ENCODE data around the gene BCAS2. TPM values are rescaled to one million over a fixed set of nuclear protein-coding genes. Genes with fewer than 3 reads are reported as not detected.
"Not testable (repeated sequence)": the region's sequence is repeated elsewhere in the genome, so short reads cannot be mapped to it uniquely, and the experiment has no call there.

The BCAS2 gene
- total RNA-seq, 1 experiment from 2014 or later, result 30.7 TPM

- CTCF ChIA-PET, result interaction anchor here (0.7 kb wide), 1 partner anchor 75 kb away, joined by 3 read pairs; no protein-coding TSS in a partner anchor
- no peaks in the 10 kb centered on the region for H3K27me3 Mint-ChIP-seq (ENCODE audit: unreplicated experiment)
- H3K4me1 Mint-ChIP-seq (ENCODE audit: low read depth, unreplicated experiment), result peaks cover 20% of the 10 kb centered on the region
- no peak for DNase-seq
- BruUV-seq (replicated peaks), result no TSS peak
- no peak overlapping the region for H3K27ac Mint-ChIP-seq (ENCODE audit: unreplicated experiment)
- intact Hi-C loops (cut with micrococcal nuclease; ENCODE audit: unreplicated experiment), result no loop called here
- H3K9me3 Mint-ChIP-seq (ENCODE audit: low read depth, unreplicated experiment), result no peaks in the 10 kb centered on the region
- no peak overlapping the region for H3K4me3 Mint-ChIP-seq (ENCODE audit: low read depth, unreplicated experiment)
- H3K36me3 Mint-ChIP-seq (ENCODE audit: insufficient read depth, unreplicated experiment), result peaks cover 18% of the 10 kb centered on the region
- TF ChIP-seq CTCF (IDR thresholded peaks at IDR 0.05; ENCODE audit: unreplicated experiment), result no peak
Observed at GRCh38 chr1:114585231-114585630, 3.8 kb upstream of the BCAS2 start.

GRCh38 chr1:114574365-114574764, 7.0 kb downstream of the BCAS2 start:
- Mint-ChIP-seq H3K36me3 (ENCODE audit: insufficient read depth, unreplicated experiment) (peaks cover 5% of the 10 kb centered on the region), H3K27ac (ENCODE audit: unreplicated experiment) (no peak overlapping the region), H3K27me3 (ENCODE audit: unreplicated experiment) (no peaks in the 10 kb centered on the region), H3K4me1 (ENCODE audit: low read depth, unreplicated experiment) (no peaks in the 10 kb centered on the region), H3K4me3 (ENCODE audit: low read depth, unreplicated experiment) (no peak overlapping the region), H3K9me3 (ENCODE audit: low read depth, unreplicated experiment) (no peaks in the 10 kb centered on the region)
- no TSS peak for BruUV-seq (replicated peaks)
- intact Hi-C loops (cut with micrococcal nuclease; ENCODE audit: unreplicated experiment), result no loop called here
- TF ChIP-seq CTCF (IDR thresholded peaks at IDR 0.05; ENCODE audit: unreplicated experiment), result no peak
- CTCF ChIA-PET, result interaction anchor here (0.7 kb wide), 1 partner anchor 898 kb away, joined by 4 read pairs; no protein-coding TSS in a partner anchor
- DNase-seq, result no peak

GRCh38 chr1:114564141-114564540, 17.3 kb downstream of the BCAS2 start:
- DNase-seq, result no peak
- BruUV-seq (replicated peaks), result no TSS peak
- TF ChIP-seq CTCF (IDR thresholded peaks at IDR 0.05; ENCODE audit: unreplicated experiment), result no peak
- intact Hi-C loops (cut with micrococcal nuclease; ENCODE audit: unreplicated experiment), result no loop called here
- CTCF ChIA-PET, result no interaction called here
- no peak overlapping the region for H3K27ac Mint-ChIP-seq (ENCODE audit: unreplicated experiment)
- H3K27me3 Mint-ChIP-seq (ENCODE audit: unreplicated experiment), result no peaks in the 10 kb centered on the region
- peaks cover 5% of the 10 kb centered on the region for H3K9me3 Mint-ChIP-seq (ENCODE audit: low read depth, unreplicated experiment)
- peaks cover 36% of the 10 kb centered on the region for H3K36me3 Mint-ChIP-seq (ENCODE audit: insufficient read depth, unreplicated experiment)
- H3K4me3 Mint-ChIP-seq (ENCODE audit: low read depth, unreplicated experiment), result no peak overlapping the region
- no peaks in the 10 kb centered on the region for H3K4me1 Mint-ChIP-seq (ENCODE audit: low read depth, unreplicated experiment)

- H3K9me3 Mint-ChIP-seq (ENCODE audit: low read depth, unreplicated experiment); H3K27ac Mint-ChIP-seq (ENCODE audit: unreplicated experiment); CTCF ChIA-PET; H3K4me3 Mint-ChIP-seq (ENCODE audit: low read depth, unreplicated experiment); H3K4me1 Mint-ChIP-seq (ENCODE audit: low read depth, unreplicated experiment); intact Hi-C loops (cut with micrococcal nuclease; ENCODE audit: unreplicated experiment); DNase-seq; BruUV-seq (replicated peaks); H3K27me3 Mint-ChIP-seq (ENCODE audit: unreplicated experiment): not testable (repeated sequence)
- H3K36me3 Mint-ChIP-seq (ENCODE audit: insufficient read depth, unreplicated experiment), result peaks cover 26% of the 10 kb centered on the region
Observed at GRCh38 chr1:114562978-114563510, 18.4 kb downstream of the BCAS2 start.

GRCh38 chr1:114561333-114561732, 20.1 kb downstream of the BCAS2 start:
- H3K27me3 Mint-ChIP-seq (ENCODE audit: unreplicated experiment), result no peaks in the 10 kb centered on the region

More at GRCh38 chr1:114561333-114561732, 20.1 kb downstream of the BCAS2 start:
- H3K27ac Mint-ChIP-seq (ENCODE audit: unreplicated experiment), result no peak overlapping the region
- H3K4me1 Mint-ChIP-seq (ENCODE audit: low read depth, unreplicated experiment), result no peaks in the 10 kb centered on the region
- peaks cover 5% of the 10 kb centered on the region for H3K9me3 Mint-ChIP-seq (ENCODE audit: low read depth, unreplicated experiment)
- CTCF ChIA-PET, result no interaction called here
- no TSS peak for BruUV-seq (replicated peaks)
- H3K36me3 Mint-ChIP-seq (ENCODE audit: insufficient read depth, unreplicated experiment), result peaks cover 17% of the 10 kb centered on the region
- H3K4me3 Mint-ChIP-seq (ENCODE audit: low read depth, unreplicated experiment), result no peak overlapping the region
- TF ChIP-seq CTCF (IDR thresholded peaks at IDR 0.05; ENCODE audit: unreplicated experiment), result no peak
- no peak for DNase-seq
- intact Hi-C loops (cut with micrococcal nuclease; ENCODE audit: unreplicated experiment), result no loop called here
